ENCODE measurements around the gene DPH6. TPM values are rescaled to one million over a fixed set of nuclear protein-coding genes. Genes with fewer than 3 reads are reported as not detected.

The DPH6 gene
- total RNA-seq, 1 experiment from 2014 or later, result 18.9 TPM

DNA sequence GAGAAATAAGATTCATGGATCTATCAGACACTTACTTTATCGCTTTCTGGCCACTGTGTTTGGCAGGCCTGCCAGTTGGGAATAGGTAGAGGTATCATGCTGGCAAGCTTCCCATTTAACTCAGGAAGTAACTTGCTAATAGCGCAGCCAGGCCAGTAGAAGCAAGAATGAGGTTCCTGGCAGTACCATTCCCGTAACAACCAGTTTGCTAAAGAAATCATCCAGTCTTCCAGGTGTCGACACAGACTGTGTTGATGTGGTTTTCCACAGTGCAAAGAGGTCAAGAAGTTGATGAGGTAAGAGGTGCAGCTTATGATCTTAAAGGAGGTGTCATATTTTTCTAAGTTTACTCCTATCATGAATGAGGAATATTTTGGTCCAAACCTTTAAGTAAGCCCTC, 46.2 kb downstream of the DPH6 start:
- DNase-seq (ENCODE audit: low read depth), result no peak
- in situ Hi-C loops (cut with HindIII; ENCODE audit: low pct_unique_long_range_greater_than_20kb, low sequenced_read_pairs), result no loop called here

DNA sequence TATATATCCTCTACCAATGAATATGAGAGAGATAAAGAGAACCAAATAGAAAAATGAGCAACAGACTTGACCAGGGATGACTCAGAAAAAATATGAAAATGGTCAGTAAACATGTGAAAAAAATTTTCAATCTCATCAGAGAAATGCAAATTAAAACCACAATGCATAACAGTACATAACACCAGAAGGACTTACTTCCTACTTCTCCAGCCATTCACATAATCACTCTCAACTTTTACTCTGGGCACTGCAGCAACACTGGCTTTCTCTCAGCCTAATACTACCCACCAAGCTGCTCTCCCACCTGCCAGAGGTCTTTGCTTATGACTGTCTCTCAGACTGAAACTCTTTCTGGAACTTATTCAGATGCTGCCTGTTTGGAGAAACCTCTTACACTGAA, 49.4 kb downstream of the DPH6 start:
- in situ Hi-C loops (cut with HindIII; ENCODE audit: low pct_unique_long_range_greater_than_20kb, low sequenced_read_pairs), result no loop called here

DNA sequence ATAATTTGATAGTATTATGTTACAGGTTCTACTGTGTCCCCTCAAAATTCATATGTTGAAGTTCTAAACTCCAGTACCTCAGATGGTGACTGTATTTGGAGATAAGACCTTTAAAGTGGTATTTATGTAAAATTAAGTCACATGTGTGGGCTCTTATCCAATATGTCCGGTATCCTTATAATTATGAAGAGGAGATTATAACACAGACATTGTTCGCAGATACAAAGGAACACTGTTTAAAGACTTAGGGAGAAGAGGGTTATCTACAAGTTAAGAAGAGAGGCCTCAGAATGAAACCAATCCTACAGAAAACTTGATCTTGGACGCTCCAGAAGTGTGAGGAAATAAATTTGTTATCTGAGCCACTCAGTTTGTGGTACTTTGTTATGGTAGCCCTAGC, 50.9 kb downstream of the DPH6 start:
- DNase-seq (ENCODE audit: low read depth), result no peak
- in situ Hi-C loops (cut with HindIII; ENCODE audit: low pct_unique_long_range_greater_than_20kb, low sequenced_read_pairs), result no loop called here

More for the DNA sequence above, 49.4 kb downstream of the DPH6 start:
- DNase-seq (ENCODE audit: low read depth), result no peak

GRCh38 chr15:35491999-35492398, 54.0 kb downstream of the DPH6 start:
- in situ Hi-C loops (cut with HindIII; ENCODE audit: low pct_unique_long_range_greater_than_20kb, low sequenced_read_pairs), result no loop called here
- DNase-seq (ENCODE audit: low read depth), result peak; percentile 68

DNA sequence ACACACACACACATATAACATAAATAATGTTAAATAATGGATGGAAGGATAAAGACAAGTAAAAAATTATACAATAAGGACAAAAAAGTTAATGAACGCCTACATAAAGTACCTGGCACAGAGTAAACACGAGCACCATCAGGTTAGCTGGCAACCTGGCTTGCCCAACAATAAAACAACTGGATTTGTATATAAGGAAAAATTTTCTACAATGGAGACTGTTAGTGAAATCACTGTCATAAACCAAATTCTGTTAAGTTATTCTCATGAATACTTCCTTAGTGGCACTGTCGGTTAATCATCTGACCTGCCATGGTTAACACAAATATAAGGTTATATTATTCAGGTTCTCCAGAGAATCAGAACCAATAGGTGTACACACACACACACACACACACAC, 54.8 kb downstream of the DPH6 start:
- in situ Hi-C loops (cut with HindIII; ENCODE audit: low pct_unique_long_range_greater_than_20kb, low sequenced_read_pairs), result no loop called here
- no peak for DNase-seq (ENCODE audit: low read depth)

DNA sequence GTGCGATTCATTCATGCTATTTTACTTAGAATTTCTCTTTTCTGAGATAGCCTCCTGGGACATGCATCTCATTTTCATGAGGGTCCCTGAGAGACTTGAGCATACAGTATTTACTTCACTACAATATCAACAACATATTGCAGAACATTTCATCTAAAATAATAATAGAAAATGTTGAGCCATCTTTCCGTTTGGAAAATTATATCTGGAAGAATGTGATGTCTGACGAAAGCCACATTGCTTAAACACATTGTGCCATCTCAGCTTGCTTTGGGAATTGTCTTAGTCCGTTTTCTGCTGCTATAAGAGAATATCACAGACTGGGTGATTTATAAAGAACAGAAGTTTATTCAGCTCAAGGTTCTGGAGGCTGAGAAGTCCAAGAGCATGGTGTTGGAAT, 55.5 kb downstream of the DPH6 start:
- in situ Hi-C loops (cut with HindIII; ENCODE audit: low pct_unique_long_range_greater_than_20kb, low sequenced_read_pairs), result no loop called here
- no peak for DNase-seq (ENCODE audit: low read depth)

GRCh38 chr15:35487417-35487816, 58.5 kb downstream of the DPH6 start:
- in situ Hi-C loops (cut with HindIII; ENCODE audit: low pct_unique_long_range_greater_than_20kb, low sequenced_read_pairs), result no loop called here
- no peak for DNase-seq (ENCODE audit: low read depth)

DNA sequence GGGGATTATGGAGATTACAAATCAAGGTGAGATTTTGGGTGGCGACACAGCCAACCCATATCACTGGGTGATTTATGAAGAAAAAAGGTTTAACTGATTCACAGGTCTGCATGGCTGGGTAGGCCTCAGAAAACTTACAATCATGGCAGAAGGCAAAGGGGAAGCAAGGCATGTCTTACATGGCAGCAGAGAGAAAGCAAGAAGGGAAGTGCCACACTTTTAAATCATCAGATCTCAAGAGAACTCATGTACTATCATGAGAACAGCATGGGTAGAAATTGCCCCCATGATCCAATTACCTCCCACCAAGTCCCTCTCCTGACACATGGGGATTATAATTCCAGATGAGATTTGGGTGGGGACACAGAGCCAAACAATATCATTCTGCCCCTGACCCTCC, 59.7 kb downstream of the DPH6 start:
- no peak for DNase-seq (ENCODE audit: low read depth)
- in situ Hi-C loops (cut with HindIII; ENCODE audit: low pct_unique_long_range_greater_than_20kb, low sequenced_read_pairs), result no loop called here

DNA sequence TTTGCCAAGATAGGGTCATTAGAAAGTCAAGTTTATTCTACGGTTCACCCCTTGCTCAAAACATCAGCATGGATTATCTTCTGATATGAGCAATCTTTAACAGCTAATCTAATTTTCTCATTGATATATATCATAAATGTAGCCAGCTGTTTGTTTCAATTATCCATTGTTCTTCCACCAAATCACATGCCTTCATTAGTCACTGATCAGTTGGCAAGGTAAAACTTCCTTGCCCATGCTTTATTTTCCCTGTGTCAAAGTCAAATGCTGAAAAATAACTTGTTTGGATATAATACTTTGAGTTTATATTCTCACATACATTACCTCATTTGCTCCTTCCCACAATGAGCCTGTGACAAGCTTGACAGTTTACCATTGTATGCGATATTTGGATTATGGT, 60.6 kb downstream of the DPH6 start:
- no peak for DNase-seq (ENCODE audit: low read depth)
- in situ Hi-C loops (cut with HindIII; ENCODE audit: low pct_unique_long_range_greater_than_20kb, low sequenced_read_pairs), result no loop called here

DNA sequence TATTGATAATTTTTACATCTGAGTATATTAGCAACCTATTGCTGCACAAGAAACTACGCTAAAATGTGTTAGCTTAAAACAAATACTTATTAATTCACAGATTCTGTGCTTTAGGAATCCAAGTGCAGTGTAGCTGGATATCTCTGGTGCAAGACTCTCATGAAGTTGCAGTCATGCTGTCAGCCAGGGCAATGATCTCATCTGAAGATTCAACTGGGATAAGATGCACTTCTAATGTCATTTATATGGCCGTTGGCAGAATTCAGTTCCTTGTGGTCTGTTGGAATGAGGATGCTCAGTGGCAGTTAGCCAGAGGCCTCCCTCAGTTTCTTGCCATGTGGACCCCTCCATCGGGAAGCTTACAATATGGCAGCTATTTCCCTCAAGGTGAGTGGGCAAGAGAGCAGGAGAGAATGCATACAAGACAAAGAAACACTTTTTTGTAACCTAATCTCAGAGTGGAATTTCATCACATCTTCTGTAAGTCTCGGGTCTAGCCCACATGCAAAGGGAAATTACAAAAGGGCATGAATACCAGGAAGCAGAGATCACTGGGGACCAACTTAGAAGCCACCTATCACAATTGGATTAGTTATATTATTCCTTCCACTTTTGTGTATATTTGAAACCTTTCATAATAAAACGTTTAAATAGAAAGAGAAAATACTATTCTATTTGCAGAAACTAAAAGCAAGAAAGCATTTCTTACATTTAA, 61.6 kb downstream of the DPH6 start:
- in situ Hi-C loops (cut with HindIII; ENCODE audit: low pct_unique_long_range_greater_than_20kb, low sequenced_read_pairs), result no loop called here
- no peak for DNase-seq (ENCODE audit: low read depth)

GRCh38 chr15:35481992-35482391, 64.0 kb downstream of the DPH6 start:
- in situ Hi-C loops (cut with HindIII; ENCODE audit: low pct_unique_long_range_greater_than_20kb, low sequenced_read_pairs), result no loop called here
- peak; percentile 88 for DNase-seq (ENCODE audit: low read depth)

DNA sequence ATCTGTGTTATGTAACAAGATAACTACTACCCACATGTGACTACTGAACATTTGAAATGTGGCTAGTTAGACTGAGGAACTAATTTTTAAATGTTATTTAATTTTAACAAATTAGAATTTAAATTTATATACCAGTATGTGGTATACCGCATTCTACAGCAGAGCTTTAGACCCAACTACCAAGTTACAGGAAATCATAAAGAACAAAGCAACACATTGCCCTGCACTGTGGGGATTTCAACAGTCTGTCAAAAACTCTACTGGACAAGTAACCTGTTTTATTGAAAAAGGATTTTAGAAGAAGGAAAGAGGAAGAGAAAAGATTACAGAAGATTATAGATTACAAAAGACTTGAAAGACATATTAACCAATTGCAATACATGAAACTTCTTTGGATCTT, 64.9 kb downstream of the DPH6 start:
- in situ Hi-C loops (cut with HindIII; ENCODE audit: low pct_unique_long_range_greater_than_20kb, low sequenced_read_pairs), result no loop called here
- no peak for DNase-seq (ENCODE audit: low read depth)

GRCh38 chr15:35479423-35479822, 66.5 kb downstream of the DPH6 start:
- DNase-seq (ENCODE audit: low read depth), result peak; percentile 7
- in situ Hi-C loops (cut with HindIII; ENCODE audit: low pct_unique_long_range_greater_than_20kb, low sequenced_read_pairs), result no loop called here

- in situ Hi-C loops (cut with HindIII; ENCODE audit: low pct_unique_long_range_greater_than_20kb, low sequenced_read_pairs), result no loop called here
Measured at GRCh38 chr15:35477312-35478262, 68.4 kb downstream of the DPH6 start.

DNA sequence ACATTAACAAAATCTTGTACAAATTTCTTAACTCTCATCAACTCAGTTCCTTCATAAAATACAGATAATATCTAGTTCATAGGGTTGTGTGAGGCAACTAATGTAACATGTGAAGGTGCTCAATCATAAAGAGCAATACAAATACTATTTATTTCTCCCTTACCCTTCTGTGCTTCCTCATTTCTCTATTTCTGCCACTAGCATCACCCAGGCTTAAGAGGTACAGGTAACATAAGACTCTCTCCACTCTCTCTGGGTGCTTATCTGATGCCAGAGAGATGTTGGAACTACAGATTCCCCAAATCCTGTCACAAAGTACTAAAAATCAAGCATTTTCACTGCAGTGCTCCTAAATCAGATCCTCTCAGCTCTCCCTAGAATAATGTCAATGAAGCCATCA, 74.9 kb downstream of the DPH6 start:
- in situ Hi-C loops (cut with HindIII; ENCODE audit: low pct_unique_long_range_greater_than_20kb, low sequenced_read_pairs), result no loop called here
- DNase-seq (ENCODE audit: low read depth), result no peak

More at GRCh38 chr15:35477312-35478262, 68.4 kb downstream of the DPH6 start:
- DNase-seq (ENCODE audit: low read depth), result no peak

DNA sequence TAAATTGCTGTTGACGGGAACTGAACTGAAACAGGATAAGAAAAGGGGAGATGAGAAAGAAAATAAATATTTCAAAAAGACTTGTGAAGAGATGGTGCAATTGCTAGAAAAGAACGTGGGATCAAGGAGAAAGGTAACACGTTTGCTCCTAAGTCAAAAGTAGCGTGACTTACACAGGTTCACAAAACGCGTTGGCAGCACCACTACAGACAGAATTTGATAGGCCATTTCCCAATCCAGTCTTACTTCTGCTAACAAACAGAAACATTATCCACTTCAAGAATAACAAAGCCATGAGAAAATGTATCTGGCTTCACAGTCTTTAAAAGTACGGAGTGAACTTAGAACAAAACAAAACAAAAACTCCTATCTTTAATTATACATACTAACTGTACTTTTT, 75.5 kb downstream of the DPH6 start:
- no peak for DNase-seq (ENCODE audit: low read depth)
- in situ Hi-C loops (cut with HindIII; ENCODE audit: low pct_unique_long_range_greater_than_20kb, low sequenced_read_pairs), result no loop called here

GRCh38 chr15:35466476-35466875, 79.5 kb downstream of the DPH6 start:
- DNase-seq (ENCODE audit: low read depth), result no peak
- in situ Hi-C loops (cut with HindIII; ENCODE audit: low pct_unique_long_range_greater_than_20kb, low sequenced_read_pairs), result no loop called here

DNA sequence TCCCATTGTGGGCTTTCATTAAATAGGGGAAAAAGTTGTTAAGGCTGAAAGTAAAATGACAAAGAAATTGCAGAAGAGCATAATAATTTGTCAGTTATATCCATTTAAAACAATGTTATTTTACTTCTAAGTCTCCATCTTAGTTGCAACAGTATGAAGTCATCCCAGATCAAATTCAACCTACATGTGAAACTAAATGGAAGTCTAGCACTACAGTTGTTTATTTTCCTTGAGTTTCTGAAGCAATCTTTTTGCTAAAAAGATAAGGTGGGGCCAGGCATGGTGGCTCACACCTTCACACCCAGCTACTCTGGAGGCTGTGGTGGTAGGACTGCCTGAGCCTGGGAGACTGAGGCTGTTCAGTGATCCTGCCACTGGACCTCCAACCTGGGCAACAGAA, 80.2 kb downstream of the DPH6 start:
- no peak for DNase-seq (ENCODE audit: low read depth)
- in situ Hi-C loops (cut with HindIII; ENCODE audit: low pct_unique_long_range_greater_than_20kb, low sequenced_read_pairs), result no loop called here

- no peak for DNase-seq (ENCODE audit: low read depth)
- in situ Hi-C loops (cut with HindIII; ENCODE audit: low pct_unique_long_range_greater_than_20kb, low sequenced_read_pairs), result no loop called here
Measured at GRCh38 chr15:35460616-35461015, 85.3 kb downstream of the DPH6 start.
